H1 (cell line): ENCODE measurements around the gene PLXNB1.

Source experiments
- CBX8 ChIP-seq: fragments of 300-800, 300-1000 bp; sonication (generic); IDR thresholded peaks from 2 replicates; pipeline ENCODE4 v1.7.1; 2016; ENCODE audit warnings: low read depth, low read length, borderline replicate concordance
- POLR2AphosphoS5 ChIP-seq: IDR thresholded peaks from 2 replicates; pipeline ENCODE4 v1.6.1; 2011; ENCODE audit warnings: low read depth, low read length
- YY1 ChIP-seq: IDR thresholded peaks from 2 replicates; pipeline ENCODE4 v1.6.1; 2011; ENCODE audit warnings: low read depth, mild to moderate bottlenecking, low read length
- ZNF274 ChIP-seq: IDR thresholded peaks from 2 replicates; pipeline ENCODE4 v1.7.0; 2012; ENCODE audit warnings: low read length, borderline replicate concordance; ENCODE audit errors: extremely low read depth
- TF ChIP-seq, protein P1 (sequence below), 3 experiments: IDR thresholded peaks; 1 replicate in 2 of 3; 2 replicates in 1 of 3; pipeline versions ENCODE4 v1.5.1 to v1.6.1; 2011; ENCODE audit warnings: low read length in 3 of 3, mild to moderate bottlenecking in 3 of 3, inconsistent platforms in 2 of 3, low read depth in 1 of 3, moderate library complexity in 1 of 3; ENCODE audit not compliant: insufficient read depth in 1 of 3; ENCODE audit errors: control extremely low read depth in 1 of 3

GRCh38 chr3:48416546-48416945 is 13.3 kb downstream of the PLXNB1 start:
- TF ChIP-seq, protein P1, sequence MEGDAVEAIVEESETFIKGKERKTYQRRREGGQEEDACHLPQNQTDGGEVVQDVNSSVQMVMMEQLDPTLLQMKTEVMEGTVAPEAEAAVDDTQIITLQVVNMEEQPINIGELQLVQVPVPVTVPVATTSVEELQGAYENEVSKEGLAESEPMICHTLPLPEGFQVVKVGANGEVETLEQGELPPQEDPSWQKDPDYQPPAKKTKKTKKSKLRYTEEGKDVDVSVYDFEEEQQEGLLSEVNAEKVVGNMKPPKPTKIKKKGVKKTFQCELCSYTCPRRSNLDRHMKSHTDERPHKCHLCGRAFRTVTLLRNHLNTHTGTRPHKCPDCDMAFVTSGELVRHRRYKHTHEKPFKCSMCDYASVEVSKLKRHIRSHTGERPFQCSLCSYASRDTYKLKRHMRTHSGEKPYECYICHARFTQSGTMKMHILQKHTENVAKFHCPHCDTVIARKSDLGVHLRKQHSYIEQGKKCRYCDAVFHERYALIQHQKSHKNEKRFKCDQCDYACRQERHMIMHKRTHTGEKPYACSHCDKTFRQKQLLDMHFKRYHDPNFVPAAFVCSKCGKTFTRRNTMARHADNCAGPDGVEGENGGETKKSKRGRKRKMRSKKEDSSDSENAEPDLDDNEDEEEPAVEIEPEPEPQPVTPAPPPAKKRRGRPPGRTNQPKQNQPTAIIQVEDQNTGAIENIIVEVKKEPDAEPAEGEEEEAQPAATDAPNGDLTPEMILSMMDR (IDR thresholded peaks at IDR 0.05; ENCODE audit: control extremely low read depth in 1 of 3, insufficient read depth in 1 of 3, low read depth in 1 of 3, low read length in 3 of 3) = no peak
- TF ChIP-seq ZNF274 = no peak
- TF ChIP-seq YY1 = no peak
- no peak for TF ChIP-seq CBX8
- no peak for TF ChIP-seq POLR2AphosphoS5
